Measurements from ENCODE around the gene TLX1.

The TLX1 gene
- 0 reads per million in 2 donors for total RNA-seq

DNA sequence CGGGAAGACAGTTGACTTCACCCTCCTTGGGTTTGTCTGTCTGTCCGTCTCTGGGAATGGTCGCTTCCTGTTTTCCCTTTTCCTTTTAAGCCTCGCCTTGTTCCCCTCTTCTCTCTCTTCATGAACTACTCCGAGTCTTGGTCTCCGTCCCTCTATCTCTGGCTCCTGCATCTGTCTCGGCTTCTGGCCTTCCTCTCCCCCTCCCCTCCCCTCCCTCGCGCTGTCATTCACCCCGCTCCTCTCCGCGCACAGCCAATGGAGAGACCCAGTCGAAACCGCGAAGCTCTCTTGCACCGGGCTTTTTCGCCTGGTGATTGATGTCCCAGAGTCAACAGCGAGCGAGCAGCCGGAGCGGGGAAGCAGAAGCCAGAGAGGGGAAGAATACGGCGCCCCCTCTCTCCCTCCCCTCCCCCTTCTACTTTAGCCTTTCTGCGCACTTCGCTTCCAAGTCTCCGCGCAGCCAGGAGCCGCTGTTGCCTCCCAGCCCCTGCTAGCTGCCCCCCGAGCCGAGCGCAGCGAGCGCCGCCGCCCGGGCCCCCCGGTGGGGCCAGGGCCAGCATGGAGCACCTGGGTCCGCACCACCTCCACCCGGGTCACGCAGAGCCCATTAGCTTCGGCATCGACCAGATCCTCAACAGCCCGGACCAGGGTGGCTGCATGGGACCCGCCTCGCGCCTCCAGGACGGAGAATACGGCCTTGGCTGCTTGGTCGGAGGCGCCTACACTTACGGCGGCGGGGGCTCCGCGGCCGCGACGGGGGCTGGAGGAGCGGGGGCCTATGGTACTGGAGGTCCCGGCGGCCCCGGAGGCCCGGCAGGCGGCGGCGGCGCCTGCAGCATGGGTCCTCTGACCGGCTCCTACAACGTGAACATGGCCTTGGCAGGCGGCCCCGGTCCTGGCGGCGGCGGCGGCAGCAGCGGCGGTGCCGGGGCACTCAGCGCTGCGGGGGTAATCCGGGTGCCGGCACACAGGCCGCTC is at the start of gene TLX1:
Gene TLX1, plus strand, starts transcription at position 317 of the 978 bp plus-strand sequence. Its CDS starts 242 bp downstream, at position 559.
- DNase-seq = no peak

DNA sequence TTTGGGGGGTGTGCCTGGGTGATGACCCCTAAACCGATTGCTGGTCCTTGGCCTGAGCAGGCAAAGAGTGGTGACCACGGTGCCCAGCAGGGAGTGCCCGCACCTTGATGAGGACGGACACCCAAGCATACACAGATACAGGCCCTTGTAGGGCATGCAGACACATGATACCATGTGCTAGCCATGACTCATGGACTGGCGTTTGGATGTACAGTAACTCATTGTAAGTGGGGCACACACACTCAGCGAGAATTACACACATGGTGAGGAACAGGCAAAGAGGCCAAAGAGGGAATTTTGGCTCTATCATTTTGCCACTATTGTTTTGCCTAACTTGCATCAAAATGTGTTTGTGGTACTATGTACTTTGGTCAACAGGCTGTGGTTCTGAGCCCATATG is 45.3 kb upstream of the TLX1 start:
- no peak for DNase-seq

DNA sequence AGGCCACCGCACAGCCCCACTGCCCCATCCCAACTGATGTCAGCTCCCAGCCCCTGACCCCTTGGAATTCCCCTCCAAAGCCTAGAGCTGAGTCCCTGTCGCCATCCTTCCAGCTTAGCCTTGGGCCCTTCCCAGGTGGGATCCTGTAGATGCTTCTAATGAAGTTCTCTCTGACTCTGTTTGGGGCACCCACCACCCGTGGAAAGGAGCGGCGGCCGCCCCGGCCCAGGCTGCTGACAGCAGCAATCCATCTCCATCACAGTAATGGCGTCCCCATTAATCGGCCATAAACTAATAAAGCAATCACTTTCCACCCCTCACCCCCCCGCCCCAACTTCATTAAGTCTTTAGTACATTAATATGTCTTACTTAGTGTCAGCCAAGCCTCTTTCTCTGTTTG is 43.7 kb upstream of the TLX1 start:
- no peak for DNase-seq

DNA sequence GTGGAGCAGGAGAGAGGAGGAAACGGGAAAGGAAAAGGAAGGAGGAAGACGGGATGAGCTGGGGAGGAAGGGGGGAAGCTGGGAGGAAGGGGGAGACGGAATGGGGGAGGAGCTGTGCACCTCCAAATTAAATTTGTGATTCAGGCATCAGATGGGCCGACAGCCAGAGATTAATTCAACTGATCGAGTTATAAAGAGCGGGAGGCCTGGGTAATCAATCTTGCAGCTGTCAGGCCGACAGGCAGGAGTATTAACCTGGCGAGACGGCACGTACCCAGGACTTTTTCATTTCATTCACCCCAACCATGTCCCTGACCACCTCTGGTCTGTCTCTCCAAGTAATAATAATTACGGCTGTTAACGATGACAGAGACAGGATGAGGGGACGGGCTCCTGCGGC is 43.1 kb upstream of the TLX1 start:
- no peak for DNase-seq

DNA sequence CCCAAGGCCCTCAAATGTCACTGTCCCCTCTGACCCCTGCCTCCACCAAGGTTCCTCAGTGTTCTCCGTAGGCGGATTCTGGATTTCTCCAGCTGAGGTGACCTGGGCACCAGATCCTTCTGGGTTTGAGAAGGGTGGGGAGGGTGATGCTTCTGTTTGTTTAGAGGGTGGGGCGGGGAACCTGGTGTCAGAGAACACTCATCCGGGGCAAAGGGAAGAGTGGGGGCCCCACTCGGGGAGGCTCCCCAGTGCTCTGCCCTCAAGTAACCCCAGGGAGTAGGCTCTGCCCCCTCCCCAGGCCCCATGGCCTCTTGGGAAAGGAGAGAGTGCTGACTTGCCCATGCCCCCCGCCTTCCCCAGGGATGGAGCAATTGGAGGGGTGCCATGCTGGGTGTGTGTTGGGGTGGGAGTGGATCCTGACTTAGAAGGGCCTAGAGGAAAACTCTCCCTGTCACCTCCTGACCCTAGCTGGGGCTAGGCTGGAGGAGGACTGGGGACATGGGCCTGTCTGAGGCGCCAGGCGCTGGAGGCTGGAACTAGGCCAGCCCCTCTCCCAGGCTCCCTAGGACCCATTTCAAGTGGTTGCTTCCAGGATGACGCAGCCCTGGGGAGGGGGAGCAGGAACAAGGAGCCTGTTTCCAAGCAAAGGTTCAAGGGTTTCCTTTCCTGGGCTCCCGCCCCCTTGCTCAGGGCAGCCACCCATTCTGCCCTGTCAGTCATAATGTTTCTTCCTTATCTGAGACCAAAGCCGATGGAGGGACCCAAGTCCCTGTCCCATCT is 41.4 kb upstream of the TLX1 start:
- DNase-seq = no peak

DNA sequence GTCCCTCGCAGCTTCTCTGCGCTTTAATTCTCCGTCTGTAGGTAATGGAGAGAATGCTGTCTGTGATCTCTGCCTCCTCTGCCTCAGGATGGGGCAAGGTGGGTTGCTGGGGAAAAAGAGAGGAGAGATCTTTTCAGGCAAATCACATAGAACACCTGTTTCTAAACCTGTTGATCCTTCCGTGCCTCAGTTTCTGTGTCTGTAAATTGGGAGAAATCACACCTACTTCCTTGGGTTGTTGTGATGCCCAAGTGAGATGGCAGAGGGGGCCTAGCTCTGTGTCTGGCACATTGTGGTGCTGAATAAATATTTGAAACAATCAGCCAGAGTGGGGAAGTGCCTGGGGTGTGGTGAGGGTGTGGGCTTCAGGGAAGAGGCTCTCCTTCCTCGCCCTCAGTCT is 40.5 kb upstream of the TLX1 start:
- DNase-seq = no peak

DNA sequence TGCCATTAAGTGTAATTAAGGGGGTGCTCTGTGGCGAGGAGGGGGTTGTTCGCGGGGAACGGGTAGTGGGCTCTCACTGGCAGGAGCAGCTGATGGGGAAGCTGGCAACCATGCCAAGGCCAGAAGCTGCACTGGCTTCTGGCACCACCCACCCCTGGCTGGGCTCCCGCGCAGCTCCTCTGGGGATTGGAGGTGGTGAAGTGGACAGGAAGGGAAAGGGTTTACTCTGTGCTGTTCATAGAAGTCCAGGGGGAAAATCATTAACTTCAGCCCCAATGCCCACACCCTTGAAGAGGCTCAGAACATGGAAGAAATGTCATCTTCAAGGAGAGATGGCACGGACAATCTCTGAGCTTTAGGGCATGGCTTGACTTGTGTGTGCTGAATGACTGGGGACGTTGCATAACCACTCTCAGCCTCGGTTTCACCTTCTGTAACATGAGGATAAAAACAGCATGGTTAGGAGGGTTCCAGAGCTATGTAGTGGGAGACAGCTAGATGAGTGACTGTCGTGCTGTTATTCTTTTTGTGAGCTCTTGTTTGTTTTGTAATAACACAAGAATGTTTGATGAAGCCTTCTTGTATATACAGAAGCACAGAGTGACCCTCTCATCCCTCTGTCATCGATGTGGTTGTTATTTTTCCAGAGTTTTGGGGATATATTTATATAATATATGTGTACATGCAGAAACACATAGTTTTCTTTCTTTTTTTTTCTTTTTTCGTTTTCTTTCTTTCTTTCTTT is 39.4 kb upstream of the TLX1 start:
- no peak for DNase-seq

DNA sequence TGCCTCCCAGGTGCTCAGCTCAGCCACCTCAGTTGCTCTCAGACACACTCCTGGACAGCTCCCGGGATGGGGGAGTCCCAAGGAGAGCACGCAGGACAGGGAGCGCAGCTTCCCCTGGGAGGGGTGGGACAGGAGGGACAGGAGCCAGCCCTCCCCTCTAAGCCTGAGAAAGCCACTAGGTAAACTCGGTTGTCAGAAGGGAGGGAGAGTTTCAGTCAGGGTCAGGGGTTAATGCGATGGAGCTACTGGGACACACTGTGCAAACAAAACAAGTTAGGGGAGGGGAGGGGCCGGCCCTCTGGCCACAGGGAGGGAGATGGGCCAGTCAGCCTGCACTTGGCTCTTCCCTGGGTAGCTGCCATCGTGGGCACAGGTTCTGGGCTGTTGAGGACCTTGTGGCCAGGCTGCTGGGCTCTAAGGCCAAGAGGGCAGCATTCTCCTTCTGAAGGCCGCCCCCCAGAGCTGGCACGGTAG is 38.2 kb upstream of the TLX1 start:
- DNase-seq = no peak

DNA sequence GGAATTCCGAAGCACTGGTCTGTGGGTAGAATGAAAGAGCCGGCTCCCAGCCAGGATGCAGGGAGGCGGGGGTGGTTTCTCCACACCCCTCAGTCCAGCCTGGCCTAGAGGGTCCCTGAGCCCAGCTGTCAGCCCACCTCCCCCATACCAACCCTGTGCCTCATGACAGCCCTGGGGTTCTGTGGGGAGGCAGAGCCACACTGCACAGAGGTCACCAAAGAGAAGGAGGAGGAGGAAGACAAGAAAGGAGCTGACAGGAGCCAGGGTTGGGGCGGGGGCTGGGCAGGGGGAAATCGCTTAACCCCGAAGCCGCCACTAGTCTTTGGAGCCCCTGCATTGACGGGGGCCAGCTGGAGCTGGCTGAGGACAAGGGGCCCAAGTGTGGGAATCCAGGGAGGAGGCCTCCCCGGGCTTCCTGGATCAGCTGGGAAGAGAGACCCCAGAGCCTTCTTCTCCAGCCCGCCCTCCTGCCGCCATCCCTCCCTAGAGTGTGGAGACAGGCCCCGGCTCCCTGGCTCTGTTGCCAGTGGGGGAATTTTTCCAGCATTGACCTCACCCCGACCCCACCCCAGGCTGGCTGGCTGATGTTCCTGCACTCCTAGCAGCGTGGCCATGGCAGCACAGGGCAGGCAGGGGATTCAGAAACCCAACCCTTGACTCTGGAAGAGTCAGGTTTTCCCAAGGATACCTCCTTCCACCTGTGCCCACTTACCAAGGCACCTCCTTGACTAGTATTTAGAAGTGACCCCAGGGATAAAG is 36.8 kb upstream of the TLX1 start:
- no peak for DNase-seq

DNA sequence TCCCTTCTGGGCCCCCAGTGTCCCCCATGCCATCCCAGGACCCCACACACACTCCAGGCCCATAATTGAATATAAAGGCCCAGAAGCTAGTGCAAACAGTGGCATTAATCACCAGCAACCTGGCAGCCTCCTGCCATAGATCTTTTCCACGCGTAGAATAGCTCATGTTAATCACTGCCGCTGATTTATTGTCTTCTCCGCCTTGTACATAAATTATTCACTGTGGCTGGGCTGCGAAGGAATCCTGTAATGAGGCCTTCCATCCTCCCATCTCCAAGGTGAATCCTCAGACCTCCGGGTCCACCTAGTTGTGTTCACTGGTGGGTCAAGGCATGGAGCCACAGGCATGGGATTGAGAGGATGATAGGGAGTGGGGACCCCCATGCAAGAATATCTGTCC is 36.1 kb upstream of the TLX1 start:
- DNase-seq = no peak

DNA sequence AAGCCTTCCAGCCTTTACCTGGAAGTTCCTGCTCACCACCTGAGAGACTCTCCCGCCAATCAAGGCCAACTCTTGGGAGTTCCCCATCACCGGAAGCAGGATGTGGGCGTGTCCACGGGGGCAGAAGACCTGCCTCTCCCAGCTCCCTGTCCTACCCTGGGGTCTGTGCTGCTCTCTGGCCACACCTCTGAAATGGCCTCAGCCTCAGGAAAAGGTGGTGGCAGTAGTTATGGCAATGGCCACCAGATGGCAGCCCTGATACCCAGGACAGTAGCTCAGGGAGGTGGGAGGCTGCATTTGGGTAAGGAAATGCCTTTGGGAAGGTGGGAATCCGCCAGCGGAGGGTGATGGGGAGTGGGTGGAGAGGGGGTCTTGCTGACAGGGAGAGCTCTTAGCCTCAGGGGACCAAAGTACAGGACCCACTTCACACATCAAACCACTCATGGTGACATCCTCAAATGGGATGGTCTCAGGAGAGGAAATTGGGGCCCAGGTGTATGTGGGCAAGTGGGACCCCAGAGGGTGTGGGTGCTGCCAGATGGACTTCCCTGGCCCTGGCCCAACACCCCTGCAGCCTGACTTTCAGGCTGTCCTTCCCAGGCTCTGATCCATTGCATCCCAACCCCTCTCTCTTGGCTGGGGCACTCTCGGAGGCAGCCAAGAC is 35.4 kb upstream of the TLX1 start:
- DNase-seq = peak; percentile 32 to 62 (median 52)

DNA sequence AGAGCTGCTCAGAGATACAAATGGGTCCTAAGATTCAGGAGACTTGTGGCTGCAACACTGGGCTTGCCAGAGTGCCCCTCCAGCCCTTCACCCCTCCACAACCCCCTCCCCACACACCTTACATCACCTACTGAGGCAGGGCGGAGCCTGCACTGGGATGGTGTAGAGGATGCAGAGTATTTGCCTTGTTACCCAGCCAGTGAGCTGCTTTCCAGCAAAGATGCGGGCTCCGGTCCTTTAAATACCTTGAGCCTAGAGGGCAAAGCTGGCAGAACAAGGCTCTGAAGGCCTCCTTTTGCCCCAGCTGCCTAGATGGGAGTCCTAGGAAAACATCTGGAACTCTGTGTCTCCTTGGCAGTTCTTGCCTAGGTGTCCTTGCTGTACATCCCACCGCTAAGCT is 34.7 kb upstream of the TLX1 start:
- DNase-seq = no peak

DNA sequence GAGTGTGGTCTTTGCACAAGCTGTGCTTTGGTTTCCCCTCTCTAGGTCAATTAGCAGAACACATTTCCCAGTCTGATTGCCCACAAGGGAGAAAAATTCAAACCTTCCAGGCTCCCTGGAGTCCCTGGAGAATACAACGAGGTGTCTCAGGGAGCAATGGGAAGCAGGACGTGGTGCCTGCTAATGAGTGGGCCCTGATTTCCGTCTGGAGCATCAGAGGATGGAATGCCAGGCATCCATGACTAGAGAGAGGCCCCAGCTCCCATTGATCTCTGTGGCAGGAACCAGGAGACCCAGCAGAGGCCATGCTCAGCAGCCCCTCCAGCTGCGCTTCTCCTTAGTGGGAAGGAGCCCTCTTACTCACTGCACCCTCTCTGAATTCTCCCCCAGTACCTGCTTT is 33.2 kb upstream of the TLX1 start:
- no peak for DNase-seq

DNA sequence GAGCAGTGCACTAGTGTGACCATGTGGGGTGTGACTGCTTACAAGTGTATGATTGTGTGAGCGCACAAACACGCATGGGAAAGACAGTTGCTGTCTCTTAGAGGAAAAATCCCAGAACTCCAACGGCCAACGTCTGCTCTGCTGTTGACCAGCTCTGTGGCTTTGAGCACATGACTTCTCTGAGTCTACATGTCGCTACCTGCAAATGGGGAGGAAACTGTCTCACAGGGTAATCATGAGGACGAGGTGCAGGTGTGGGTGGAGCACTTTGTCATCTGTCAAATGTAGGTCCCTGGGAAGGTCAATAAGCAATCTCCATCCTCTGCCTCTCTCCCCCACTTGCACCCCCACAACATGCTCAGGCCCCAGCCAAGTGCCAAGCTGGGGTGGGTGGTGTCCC is 31.2 kb upstream of the TLX1 start:
- no peak for DNase-seq

DNA sequence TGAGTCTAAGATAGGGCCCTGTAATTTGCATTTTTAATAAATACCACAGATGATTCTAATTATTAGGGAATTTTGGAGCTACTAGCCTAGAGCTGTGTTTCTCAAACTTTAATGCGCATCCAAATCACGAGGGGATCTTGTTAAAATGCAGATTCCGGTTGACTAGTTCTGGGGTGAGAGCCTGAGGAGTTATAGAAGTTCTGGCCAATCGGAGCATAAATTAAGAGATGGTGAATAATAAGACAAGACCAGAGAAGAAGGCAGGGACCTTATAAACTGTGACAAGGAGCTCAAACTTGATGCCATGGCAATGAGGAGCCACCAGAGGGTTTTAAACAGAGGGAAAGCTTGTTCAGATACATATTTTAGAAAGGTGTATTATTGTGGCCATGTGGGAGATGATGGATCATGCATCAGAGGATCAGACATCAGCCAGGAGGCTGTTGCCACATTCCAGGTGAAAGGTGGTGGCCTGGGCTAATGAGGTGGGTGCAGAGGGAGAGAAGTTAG is 29.7 kb upstream of the TLX1 start:
- no peak for DNase-seq

DNA sequence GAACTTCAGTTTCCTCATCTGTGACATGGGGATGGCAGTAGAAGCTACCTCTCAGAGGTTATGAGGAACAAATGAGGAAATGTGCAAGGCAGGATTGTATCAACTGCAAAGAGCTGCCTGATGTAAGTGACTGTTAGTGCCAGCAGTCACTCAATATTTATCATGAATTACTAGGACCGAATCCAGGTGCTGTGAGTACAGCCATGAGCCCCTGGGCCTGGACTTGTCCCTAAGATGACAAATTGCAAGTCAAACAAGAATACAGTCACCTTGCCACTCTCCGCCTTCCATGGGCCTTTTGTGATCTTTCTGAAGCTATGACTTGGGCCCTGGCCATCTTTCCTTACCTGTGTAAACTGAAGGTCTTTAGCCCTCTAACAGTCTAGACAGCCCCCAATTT is 27.7 kb upstream of the TLX1 start:
- DNase-seq = no peak

DNA sequence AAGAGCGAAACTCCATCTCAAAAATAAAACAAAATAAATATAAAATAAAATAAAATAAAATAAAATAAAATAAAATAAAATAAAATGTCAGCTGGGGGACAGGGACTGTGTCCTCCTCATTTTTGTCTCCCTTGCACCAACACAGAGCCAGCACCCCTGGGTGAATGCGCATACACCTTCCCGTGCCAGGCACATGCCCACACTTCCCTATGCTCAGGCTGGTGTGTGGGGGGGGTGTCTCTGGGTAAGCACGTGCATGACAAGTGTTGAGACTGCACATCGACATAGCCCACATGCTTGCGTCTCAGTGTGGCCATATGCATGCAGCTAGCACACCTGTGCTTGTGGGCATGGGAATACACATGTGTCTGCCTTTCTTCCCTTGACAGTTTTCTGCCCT is 24.7 kb upstream of the TLX1 start:
- DNase-seq = no peak

DNA sequence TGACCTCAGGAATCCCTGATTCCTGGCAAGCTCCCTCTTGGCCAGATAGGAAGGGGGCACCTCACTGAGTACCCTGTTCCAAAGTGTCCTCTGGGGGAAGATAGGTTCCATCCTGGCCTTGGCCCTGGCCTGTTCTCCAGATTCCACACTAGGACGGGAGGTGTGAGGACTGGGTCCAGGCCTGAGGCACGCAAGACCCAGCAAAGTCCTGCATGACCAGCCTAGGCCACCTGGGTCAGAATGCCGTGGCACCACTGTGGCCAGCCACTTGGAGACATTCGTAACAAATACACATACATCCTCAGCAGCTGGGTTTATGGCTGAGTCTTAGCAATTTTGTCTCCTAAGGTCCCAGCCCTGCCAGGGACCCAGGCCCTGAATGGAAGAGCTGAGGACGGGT is 23.3 kb upstream of the TLX1 start:
- no peak for DNase-seq

DNA sequence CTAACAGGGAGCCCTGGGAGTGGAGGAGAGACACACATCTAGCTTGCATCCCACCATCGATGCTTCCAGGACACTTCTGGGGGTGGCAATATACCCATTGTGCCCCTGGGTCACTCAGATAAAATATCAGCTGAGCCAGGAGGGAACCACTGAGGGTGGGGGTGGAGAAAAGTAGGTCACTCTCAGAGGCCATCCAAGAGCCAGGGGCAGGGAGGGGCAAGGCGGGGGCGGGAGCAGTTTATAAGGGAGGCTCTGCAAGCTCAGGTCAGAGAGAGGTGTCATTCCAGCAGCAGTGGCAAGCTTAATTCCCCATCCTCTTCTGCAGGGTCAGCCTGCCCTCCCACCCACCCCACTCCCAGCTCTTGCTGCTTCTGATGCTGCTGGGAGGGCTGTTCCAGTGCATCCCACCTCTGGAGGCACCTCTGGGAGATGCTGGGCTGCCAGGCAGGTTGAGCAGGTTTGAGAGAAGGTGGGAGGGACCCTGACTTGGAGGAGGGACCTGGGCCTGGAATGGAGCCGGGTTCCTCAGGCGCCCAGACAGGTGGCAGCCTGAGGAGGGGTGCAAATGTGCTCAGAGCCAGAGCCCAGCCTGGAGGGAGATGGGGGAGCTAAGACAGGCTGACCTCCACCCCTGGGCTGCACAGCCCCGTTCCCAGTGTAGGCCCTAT is 20.1 kb upstream of the TLX1 start:
- no peak for DNase-seq

DNA sequence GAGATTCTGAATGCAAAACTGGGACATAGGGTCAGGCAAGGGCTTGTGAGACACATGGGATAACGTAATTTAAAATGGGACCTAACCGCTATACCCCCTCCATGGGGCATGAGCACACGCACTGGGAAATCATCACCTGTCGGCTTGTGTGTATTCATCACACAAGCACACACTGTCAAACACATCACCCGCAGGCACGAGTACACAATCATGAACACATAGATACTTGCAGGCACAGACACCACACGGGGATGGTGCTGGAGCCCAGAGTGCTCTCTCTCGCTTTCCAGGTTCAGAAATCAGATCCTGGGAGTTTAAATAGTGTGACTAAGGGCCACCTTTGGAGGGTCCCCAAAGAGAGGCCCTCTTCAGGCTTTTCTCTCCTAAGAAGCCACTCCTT is 19.6 kb upstream of the TLX1 start:
- DNase-seq = no peak

All from T-helper 2 cell (primary cell).